Liver (tissue), 9 donors: Measurements from ENCODE around the gene HACL1. TPM values are rescaled to one million over a fixed set of nuclear protein-coding genes. Genes with fewer than 3 reads are reported as not detected.

Source experiments
- DNase-seq: peaks from one replicate; pipeline ENCODE4 v3.0.0-alpha.2; 2017; ENCODE audit warnings: low spot score
- H3K27ac ChIP-seq, 2 donors: one replicate each; pipeline ENCODE4 v1.7.0; 2013; ENCODE audit warnings: inconsistent platforms in 2 of 2, low read length in 2 of 2, control low read depth in 1 of 2, low read depth in 1 of 2, mild to moderate bottlenecking in 1 of 2
- H3K27me3 ChIP-seq, 4 donors: one replicate each; pipeline versions ENCODE4 v1.6.1 to v1.7.0; 2013; ENCODE audit warnings: low read length in 3 of 4, inconsistent platforms in 1 of 4, mild to moderate bottlenecking in 1 of 4, moderate library complexity in 1 of 4; ENCODE audit not compliant: control insufficient read depth in 4 of 4, insufficient read depth in 4 of 4
- H3K36me3 ChIP-seq, 4 donors: one replicate each; pipeline versions ENCODE4 v1.6.1 to v1.7.0; 2013; ENCODE audit warnings: low read length in 3 of 4, mild to moderate bottlenecking in 3 of 4, low read depth in 1 of 4, moderate library complexity in 1 of 4; ENCODE audit not compliant: control insufficient read depth in 4 of 4, insufficient read depth in 3 of 4
- H3K4me1 ChIP-seq, 4 donors: one replicate each; pipeline versions ENCODE4 v1.6.1 to v1.7.0; 2013; ENCODE audit warnings: low read length in 3 of 4, mild to moderate bottlenecking in 3 of 4, moderate library complexity in 1 of 4; ENCODE audit not compliant: control insufficient read depth in 4 of 4, insufficient read depth in 4 of 4
- H3K4me3 ChIP-seq, 3 donors: one replicate each; pipeline versions ENCODE4 v1.6.1 to v1.7.0; 2013; ENCODE audit warnings: low read length in 3 of 3, control low read depth in 1 of 3, low read depth in 1 of 3, mild to moderate bottlenecking in 1 of 3
- H3K9ac ChIP-seq, 2 donors: one replicate each; pipeline ENCODE4 v1.7.0; 2013; ENCODE audit warnings: low read length in 2 of 2, mild to moderate bottlenecking in 2 of 2, moderate library complexity in 2 of 2, control low read depth in 1 of 2, low read depth in 1 of 2
- H3K9me3 ChIP-seq, 4 donors: one replicate each; pipeline versions ENCODE4 v1.6.1 to v1.7.0; 2013; ENCODE audit warnings: low read length in 3 of 4; ENCODE audit not compliant: control insufficient read depth in 4 of 4
- ATF3 ChIP-seq: IDR thresholded peaks from 2 replicates; pipeline ENCODE4 v1.6.1; 2016; ENCODE audit warnings: antibody characterized with exemption
- CTCF ChIP-seq: fragments of 150-350 bp; IDR thresholded peaks from 2 replicates; pipeline ENCODE4 v1.5.1; 2017; ENCODE audit warnings: improper control_type of control experiment, low read depth, low read length; ENCODE audit not compliant: missing input control
- EGR1 ChIP-seq, 2 donors: IDR thresholded peaks; 2 replicates each; pipeline ENCODE4 v1.6.1; 2016 to 2018; ENCODE audit warnings: antibody characterized with exemption in 2 of 2, low read depth in 2 of 2
- FOXA1 ChIP-seq: IDR thresholded peaks from 2 replicates; pipeline ENCODE4 v1.6.1; 2016; ENCODE audit warnings: antibody characterized with exemption
- FOXA2 ChIP-seq: IDR thresholded peaks from 2 replicates; pipeline ENCODE4 v1.6.1; 2016; ENCODE audit warnings: antibody characterized with exemption
- HNF4A ChIP-seq, 2 donors: conservative IDR thresholded peaks; 2 replicates each; pipeline ENCODE4 v1.6.1; 2016; ENCODE audit warnings: antibody characterized with exemption in 2 of 2, mild to moderate bottlenecking in 2 of 2
- HNF4G ChIP-seq: IDR thresholded peaks from 2 replicates; pipeline ENCODE4 v1.6.1; 2016; ENCODE audit warnings: antibody characterized with exemption
- JUND ChIP-seq, 2 donors: IDR thresholded peaks; 2 replicates each; pipeline ENCODE4 v1.6.1; 2016; ENCODE audit warnings: antibody characterized with exemption in 2 of 2
- MAX ChIP-seq: IDR thresholded peaks from 2 replicates; pipeline ENCODE4 v1.6.1; 2016; ENCODE audit warnings: antibody characterized with exemption
- NR2F2 ChIP-seq: IDR thresholded peaks from 2 replicates; pipeline ENCODE4 v1.6.1; 2016; ENCODE audit warnings: antibody characterized with exemption
- RAD21 ChIP-seq, 2 donors: IDR thresholded peaks; 2 replicates each; pipeline ENCODE4 v1.6.1; 2016; ENCODE audit warnings: antibody characterized with exemption in 2 of 2, mild to moderate bottlenecking in 2 of 2
- REST ChIP-seq: IDR thresholded peaks from 2 replicates; pipeline ENCODE4 v1.6.1; 2016; ENCODE audit warnings: antibody characterized with exemption, mild to moderate bottlenecking
- RXRA ChIP-seq, 2 donors: IDR thresholded peaks; 2 replicates each; pipeline ENCODE4 v1.6.1; 2017 to 2018; ENCODE audit warnings: antibody characterized with exemption in 2 of 2, mild to moderate bottlenecking in 1 of 2
- SP1 ChIP-seq: IDR thresholded peaks from 2 replicates; pipeline ENCODE4 v1.6.1; 2018; ENCODE audit warnings: antibody characterized with exemption, mild to moderate bottlenecking
- YY1 ChIP-seq: IDR thresholded peaks from 2 replicates; pipeline ENCODE4 v1.6.1; 2016; ENCODE audit warnings: antibody characterized with exemption, mild to moderate bottlenecking
- ZBTB33 ChIP-seq: IDR thresholded peaks from 2 replicates; pipeline ENCODE4 v1.6.1; 2016; ENCODE audit warnings: antibody characterized with exemption
- WGBS: extraction: QIAGEN DNeasy Blood & Tissue Kit; methylation state at CpG from one replicate; pipeline ENCODE4 v1.1.7; 2013; 5-methylcytosine and 5-hydroxymethylcytosine counted together
- polyA plus RNA-seq, 2 donors: library from polyadenylated mRNA; stranded (reverse) in 1 of 2; unstranded in 1 of 2; fragments of 200-250 nt in 1 of 2; fragments of >200 nt in 1 of 2; fragmentation: Nextera tagmentation in 1 of 2; extraction: Ambion mirVana in 1 of 2; gene quantifications; one replicate each; pipeline versions ENCODE4 v1.2.1 to v1.2.3, GENCODE V29; 2013 to 2015
- total RNA-seq, 2 donors: library from RNA; depleted of rRNA; stranded (reverse); fragments of >200 nt; gene quantifications; one replicate each; pipeline ENCODE4 v1.2.3, GENCODE V29; 2014
- donor health status: healthy.
- donor health status: healthy.
- donor health status: healthy.
- donor health status: healthy.
- donor health status: healthy.

The HACL1 gene
- total and polyA plus RNA-seq, 4 donors = 13.4 to 46.9 (median 32.2) TPM

GRCh38 chr3:15541371-15541770 is 60.0 kb downstream of the HACL1 start:
- DNase-seq = no peak
- Histone ChIP-seq H3K9me3 (no peaks in the 10 kb centered on the region), H3K27me3 (no peaks in the 10 kb centered on the region), H3K36me3 (no peaks in the 10 kb centered on the region), H3K9ac (no peak overlapping the region), H3K27ac (no peak overlapping the region), H3K4me1 (peaks cover 0 to 5% (median 2%) of the 10 kb centered on the region in 4 donors), H3K4me3 (no peak overlapping the region)
- 98% methylated on average over 4 of the region's 4 CpGs for WGBS
- TF ChIP-seq ZBTB33 = no peak
- TF ChIP-seq MAX = no peak
- TF ChIP-seq EGR1 (IDR thresholded peaks at IDR 0.05; ENCODE audit: low read depth in 2 of 2) = no peak
- no peak for TF ChIP-seq ATF3
- TF ChIP-seq REST = no peak
- no peak for TF ChIP-seq YY1
- TF ChIP-seq FOXA1 = no peak
- TF ChIP-seq RAD21 (IDR thresholded peaks at IDR 0.05) = no peak

GRCh38 chr3:15539066-15539465 is 62.3 kb downstream of the HACL1 start:
- Histone ChIP-seq H3K9me3 (no peaks in the 10 kb centered on the region), H3K4me3 (no peak overlapping the region), H3K27ac (no peak overlapping the region), H3K4me1 (peaks cover 0 to 5% (median 2%) of the 10 kb centered on the region in 4 donors), H3K27me3 (no peaks in the 10 kb centered on the region), H3K36me3 (peaks cover 0 to 2% (median 0%) of the 10 kb centered on the region in 4 donors), H3K9ac (no peak overlapping the region)
- 98% methylated on average over 1 of the region's 1 CpG for WGBS
- TF ChIP-seq HNF4G (no peak), CTCF (no peak), FOXA2 (no peak), RAD21 (IDR thresholded peaks at IDR 0.05) (no peak), YY1 (no peak), ATF3 (no peak), NR2F2 (no peak), MAX (no peak), FOXA1 (no peak), JUND (IDR thresholded peaks at IDR 0.05) (no peak), HNF4A (conservative IDR thresholded peaks at IDR 0.05) (no peak), SP1 (no peak), EGR1 (IDR thresholded peaks at IDR 0.05; ENCODE audit: low read depth in 2 of 2) (no peak), REST (no peak), RXRA (IDR thresholded peaks at IDR 0.05) (no peak)
- DNase-seq = no peak
